Measurements from ENCODE around the gene NT5E. TPM values are rescaled to one million over a fixed set of nuclear protein-coding genes. Genes with fewer than 3 reads are reported as not detected.
A peak's percentile ranks its signal among the peaks of the same experiment; 100 is the strongest.

Gene NT5E
- total RNA-seq, 1 experiment from 2014 or later, result 15.8 TPM

- no peak overlapping the region for H3K4me2 ChIP-seq (ENCODE audit: low read length)
- no TSS peak for BruUV-seq (replicated peaks)
- H3K9me3 ChIP-seq (ENCODE audit: low read length), result no peaks in the 10 kb centered on the region
- H3K36me3 ChIP-seq (ENCODE audit: low read depth, low read length), result no peaks in the 10 kb centered on the region
- intact Hi-C loops (cut with micrococcal nuclease), result no loop called here
- H3K4me3 ChIP-seq (ENCODE audit: low read length), result no peak overlapping the region
- H3K27me3 ChIP-seq (ENCODE audit: low read length), result no peaks in the 10 kb centered on the region
- no peaks in the 10 kb centered on the region for H3F3A ChIP-seq (ENCODE audit: low read length, unreplicated experiment)
- no peak overlapping the region for H3K9ac ChIP-seq (ENCODE audit: low read length)
- peaks cover 24% of the 10 kb centered on the region for H3K4me1 ChIP-seq (ENCODE audit: insufficient read depth, low read length)
- DNase-seq (no peak), ATAC-seq (no peak)
- CTCF ChIA-PET, result no interaction called here
- H4K20me1 ChIP-seq (ENCODE audit: low read length), result no peaks in the 10 kb centered on the region
- no peaks in the 10 kb centered on the region for H3K79me2 ChIP-seq (ENCODE audit: low read length)
- TF ChIP-seq EZH2phosphoT487 (IDR thresholded peaks at IDR 0.05; ENCODE audit: borderline replicate concordance, low read length), result no peak
- TF ChIP-seq CTCF (conservative IDR thresholded peaks at IDR 0.05; ENCODE audit: low read depth, low read length), result no peak
- TF ChIP-seq EZH2 (IDR thresholded peaks at IDR 0.05; ENCODE audit: low read length, unreplicated experiment), result no peak
- H3K27ac ChIP-seq (ENCODE audit: low read length), result peak overlapping the region; percentile 81
- H3K9me2 ChIP-seq (replicated peaks; ENCODE audit: low read length), result 0 out of 2 replicates have a peak, but pooled peaks cover 5% of the 10 kb centered on the region
- POLR2A ChIA-PET (ENCODE audit: unreplicated experiment), result no interaction called here
- H2AFZ ChIP-seq (ENCODE audit: low read length), result no peak overlapping the region
Observed at GRCh38 chr6:85473748-85474147, 23.9 kb downstream of the NT5E start.

GRCh38 chr6:85476532-85476931 is 26.6 kb downstream of the NT5E start:
- H4K20me1 ChIP-seq (ENCODE audit: low read length), result no peaks in the 10 kb centered on the region
- H3K36me3 ChIP-seq (ENCODE audit: low read depth, low read length), result no peaks in the 10 kb centered on the region
- no TSS peak for BruUV-seq (replicated peaks)
- no peaks in the 10 kb centered on the region for H3K79me2 ChIP-seq (ENCODE audit: low read length)
- TF ChIP-seq EZH2 (IDR thresholded peaks at IDR 0.05; ENCODE audit: low read length, unreplicated experiment) (no peak), EZH2phosphoT487 (IDR thresholded peaks at IDR 0.05; ENCODE audit: borderline replicate concordance, low read length) (no peak), CTCF (conservative IDR thresholded peaks at IDR 0.05; ENCODE audit: low read depth, low read length) (no peak)
- no peak overlapping the region for H3K4me3 ChIP-seq (ENCODE audit: low read length)
- no peak overlapping the region for H3K9ac ChIP-seq (ENCODE audit: low read length)
- H3K4me1 ChIP-seq (ENCODE audit: insufficient read depth, low read length), result peaks cover 24% of the 10 kb centered on the region
- H3K4me2 ChIP-seq (ENCODE audit: low read length), result no peak overlapping the region
- H3K27ac ChIP-seq (ENCODE audit: low read length), result no peak overlapping the region
- ChIA-PET POLR2A (ENCODE audit: unreplicated experiment) (no interaction called here), CTCF (interaction anchor here (0.6 kb wide), 1 partner anchor 508 kb away, joined by 3 read pairs; no protein-coding TSS in a partner anchor)
- 0 out of 2 replicates have a peak, but pooled peaks cover 5% of the 10 kb centered on the region for H3K9me2 ChIP-seq (replicated peaks; ENCODE audit: low read length)
- H3K27me3 ChIP-seq (ENCODE audit: low read length), result no peaks in the 10 kb centered on the region
- intact Hi-C loops (cut with micrococcal nuclease), result no loop called here
- ATAC-seq (no peak), DNase-seq (no peak)
- H3K9me3 ChIP-seq (ENCODE audit: low read length), result no peaks in the 10 kb centered on the region
- no peak overlapping the region for H2AFZ ChIP-seq (ENCODE audit: low read length)
- no peaks in the 10 kb centered on the region for H3F3A ChIP-seq (ENCODE audit: low read length, unreplicated experiment)

- H3K4me1 ChIP-seq (ENCODE audit: insufficient read depth, low read length), result 0 out of 2 replicates have a peak, but pooled peaks cover 5% of the 10 kb centered on the region
- ChIA-PET POLR2A (ENCODE audit: unreplicated experiment) (no interaction called here), CTCF (no interaction called here)
- no peak for DNase-seq
- H4K20me1 ChIP-seq (ENCODE audit: low read length), result no peaks in the 10 kb centered on the region
- no peaks in the 10 kb centered on the region for H3K9me2 ChIP-seq (replicated peaks; ENCODE audit: low read length)
- H3K36me3 ChIP-seq (ENCODE audit: low read depth, low read length), result no peaks in the 10 kb centered on the region
- intact Hi-C loops (cut with micrococcal nuclease), result no loop called here
- H2AFZ ChIP-seq (ENCODE audit: low read length), result no peak overlapping the region
- no peaks in the 10 kb centered on the region for H3F3A ChIP-seq (ENCODE audit: low read length, unreplicated experiment)
- ATAC-seq, result no peak
- TF ChIP-seq CTCF (conservative IDR thresholded peaks at IDR 0.05; ENCODE audit: low read depth, low read length), result no peak
- TF ChIP-seq EZH2 (IDR thresholded peaks at IDR 0.05; ENCODE audit: low read length, unreplicated experiment), result no peak
- no peak for TF ChIP-seq EZH2phosphoT487 (IDR thresholded peaks at IDR 0.05; ENCODE audit: borderline replicate concordance, low read length)
- H3K27me3 ChIP-seq (ENCODE audit: low read length), result no peaks in the 10 kb centered on the region
- no peak overlapping the region for H3K9ac ChIP-seq (ENCODE audit: low read length)
- no peak overlapping the region for H3K27ac ChIP-seq (ENCODE audit: low read length)
- H3K79me2 ChIP-seq (ENCODE audit: low read length), result no peaks in the 10 kb centered on the region
- no TSS peak for BruUV-seq (replicated peaks)
- no peak overlapping the region for H3K4me2 ChIP-seq (ENCODE audit: low read length)
- no peaks in the 10 kb centered on the region for H3K9me3 ChIP-seq (ENCODE audit: low read length)
- no peak overlapping the region for H3K4me3 ChIP-seq (ENCODE audit: low read length)
Observed at GRCh38 chr6:85479208-85479607, 29.3 kb downstream of the NT5E start.
